ENCODE data around the gene PRPF40B. TPM values are rescaled to one million over a fixed set of nuclear protein-coding genes. Genes with fewer than 3 reads are reported as not detected.

Gene PRPF40B
- total RNA-seq, 2 experiments from 2014 or later, result 14.4 to 14.6 TPM

DNA sequence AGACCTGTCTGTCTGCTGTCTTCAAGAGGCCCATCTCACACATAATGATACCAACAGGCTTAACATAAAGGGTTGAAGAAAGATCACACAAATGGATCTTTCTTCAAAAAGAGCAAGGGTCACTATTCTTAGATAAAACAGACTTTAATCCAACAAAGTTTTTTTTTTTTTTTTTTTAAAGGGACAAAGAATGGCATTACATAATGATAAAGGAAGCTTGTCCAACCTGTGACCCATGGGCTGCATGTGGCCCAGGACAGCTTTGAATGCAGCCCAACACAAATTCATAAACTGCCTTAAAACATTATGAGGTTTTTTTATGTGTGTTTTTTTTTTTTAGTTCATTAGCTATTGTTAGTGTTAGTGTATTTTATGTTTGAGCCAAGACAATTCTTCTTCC is 11.2 kb upstream of the PRPF40B start:
- H3K36me3 Mint-ChIP-seq (ENCODE audit: low read depth), result peaks cover 5% of the 10 kb centered on the region
- CTCF ChIA-PET, result interaction anchor here (1.1 kb wide), 1 partner anchor 245 kb away, joined by 3 read pairs; the partner anchor contains the start of gene SPATS2
- ATAC-seq (no peak), DNase-seq (no peak)
- peaks cover 6% of the 10 kb centered on the region for H3K27me3 Mint-ChIP-seq (ENCODE audit: low read depth)
- POLR2A ChIA-PET, result no interaction called here
- H3K4me3 Mint-ChIP-seq, result no peak overlapping the region
- no peak overlapping the region for H3K27ac Mint-ChIP-seq
- H3K4me1 Mint-ChIP-seq (ENCODE audit: low read depth), result peaks cover 7% of the 10 kb centered on the region
- H3K9me3 Mint-ChIP-seq (ENCODE audit: insufficient read depth), result peaks cover 5% of the 10 kb centered on the region

- H3K4me1 Mint-ChIP-seq (ENCODE audit: low read depth), result peaks cover 7% of the 10 kb centered on the region
- ChIA-PET POLR2A (no interaction called here), CTCF (interaction anchor here (1.3 kb wide), 1 partner anchor 147 kb away, joined by 4 read pairs; no protein-coding TSS in a partner anchor)
- H3K27me3 Mint-ChIP-seq (ENCODE audit: low read depth), result peaks cover 21% of the 10 kb centered on the region
- DNase-seq (no peak), ATAC-seq (no peak)
- no peak overlapping the region for H3K4me3 Mint-ChIP-seq
- H3K27ac Mint-ChIP-seq, result no peak overlapping the region
- H3K36me3 Mint-ChIP-seq (ENCODE audit: low read depth), result peaks cover 2% of the 10 kb centered on the region
- no peaks in the 10 kb centered on the region for H3K9me3 Mint-ChIP-seq (ENCODE audit: insufficient read depth)
Observed at GRCh38 chr12:49615725-49616124, 7.6 kb upstream of the PRPF40B start.

DNA sequence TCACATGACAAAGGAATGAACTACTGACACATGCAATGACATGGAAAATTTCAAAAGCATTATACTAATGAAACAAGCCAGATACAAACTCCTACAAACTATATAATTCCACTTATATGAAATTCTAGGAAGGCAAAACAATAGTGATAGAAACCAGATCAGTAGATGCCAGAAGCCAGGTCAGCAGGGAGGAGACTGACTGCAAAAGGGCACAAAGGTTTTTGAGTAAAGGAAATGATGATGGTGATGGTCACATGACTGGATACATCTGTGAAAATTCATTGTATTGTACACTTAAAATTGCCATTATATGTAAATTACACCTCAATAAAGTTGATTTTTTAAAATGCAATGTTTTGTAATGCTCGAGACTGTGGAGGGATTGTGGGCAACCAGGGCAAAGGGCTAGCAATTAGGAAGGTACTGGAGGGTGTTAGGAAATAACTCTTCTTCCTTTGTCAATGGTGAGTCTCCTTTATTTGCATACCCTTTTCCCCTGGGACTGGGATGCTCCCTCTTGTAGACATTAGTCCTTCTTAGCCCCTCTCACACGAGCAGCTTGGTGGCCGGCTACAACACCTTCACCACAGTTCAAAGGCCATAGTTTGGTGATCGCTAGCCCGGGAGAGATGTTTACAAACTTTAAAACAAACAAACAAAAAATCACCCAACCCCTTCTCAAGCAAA is 6.7 kb upstream of the PRPF40B start:
- POLR2A ChIA-PET, result no interaction called here

DNA sequence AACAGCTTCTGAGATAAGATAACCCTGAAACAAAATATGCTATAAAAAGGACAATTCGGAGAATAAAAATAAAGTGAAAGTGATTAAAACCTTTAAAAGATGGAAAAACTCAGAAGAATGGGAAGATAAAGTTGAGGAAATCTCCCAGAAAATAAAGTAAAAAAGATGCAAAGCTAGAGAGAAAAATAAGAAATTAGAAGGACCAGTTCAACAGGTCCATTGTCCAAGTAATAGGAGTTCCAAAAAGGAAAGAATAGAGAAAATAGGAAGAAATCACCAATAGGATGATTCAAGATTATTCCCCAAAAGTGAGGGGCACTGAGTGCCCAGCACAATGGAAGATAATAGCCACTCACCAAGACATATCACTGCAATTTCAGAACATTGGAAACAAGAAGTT is 4.8 kb upstream of the PRPF40B start:
- no peaks in the 10 kb centered on the region for H3K9me3 Mint-ChIP-seq (ENCODE audit: insufficient read depth)
- H3K4me3 Mint-ChIP-seq, result no peak overlapping the region
- no peak for DNase-seq
- H3K4me1 Mint-ChIP-seq (ENCODE audit: low read depth), result peaks cover 26% of the 10 kb centered on the region
- peaks cover 2% of the 10 kb centered on the region for H3K36me3 Mint-ChIP-seq (ENCODE audit: low read depth)
- no peak for ATAC-seq
- H3K27me3 Mint-ChIP-seq (ENCODE audit: low read depth), result peaks cover 21% of the 10 kb centered on the region
- H3K27ac Mint-ChIP-seq, result no peak overlapping the region
- CTCF ChIA-PET, result interaction anchor here (0.6 to 2.0 kb wide), 4 partner anchors 38 to 261 kb away, joined by 3 to 6 read pairs (median 4); no protein-coding TSS in a partner anchor
- POLR2A ChIA-PET, result interaction anchor here (1.5 kb wide), 1 partner anchor 11 kb away, joined by 3 read pairs; no protein-coding TSS in a partner anchor

More for the DNA sequence above, 6.7 kb upstream of the PRPF40B start:
- H3K4me3 Mint-ChIP-seq, result no peak overlapping the region
- ATAC-seq, result no peak
- no peak for DNase-seq
- H3K27ac Mint-ChIP-seq, result no peak overlapping the region
- peaks cover 24% of the 10 kb centered on the region for H3K27me3 Mint-ChIP-seq (ENCODE audit: low read depth)
- CTCF ChIA-PET, result no interaction called here
- H3K36me3 Mint-ChIP-seq (ENCODE audit: low read depth), result peaks cover 2% of the 10 kb centered on the region
- H3K9me3 Mint-ChIP-seq (ENCODE audit: insufficient read depth), result no peaks in the 10 kb centered on the region
- peaks cover 17% of the 10 kb centered on the region for H3K4me1 Mint-ChIP-seq (ENCODE audit: low read depth)

GRCh38 chr12:49619286-49619685 is 4.1 kb upstream of the PRPF40B start:
- Mint-ChIP-seq H3K27me3 (ENCODE audit: low read depth) (peaks cover 21% of the 10 kb centered on the region), H3K27ac (no peak overlapping the region), H3K36me3 (ENCODE audit: low read depth) (peaks cover 2% of the 10 kb centered on the region), H3K9me3 (ENCODE audit: insufficient read depth) (no peaks in the 10 kb centered on the region), H3K4me3 (no peak overlapping the region), H3K4me1 (ENCODE audit: low read depth) (peaks cover 30% of the 10 kb centered on the region)
- ChIA-PET POLR2A (interaction anchor here (0.6 to 1.5 kb wide), 2 partner anchors 10 to 138 kb away, joined by 3 to 4 read pairs; no protein-coding TSS in a partner anchor), CTCF (interaction anchor here (1.2 to 2.0 kb wide), 4 partner anchors 18 to 261 kb away, joined by 3 to 6 read pairs (median 4); no protein-coding TSS in a partner anchor)
- DNase-seq (no peak), ATAC-seq (no peak)

- Mint-ChIP-seq H3K4me1 (ENCODE audit: low read depth) (peaks cover 30% of the 10 kb centered on the region), H3K27me3 (ENCODE audit: low read depth) (peaks cover 23% of the 10 kb centered on the region), H3K4me3 (peak overlapping the region; percentile 82), H3K27ac (peak overlapping the region; percentile 89), H3K9me3 (ENCODE audit: insufficient read depth) (no peaks in the 10 kb centered on the region), H3K36me3 (ENCODE audit: low read depth) (peaks cover 2% of the 10 kb centered on the region)
- CTCF ChIA-PET, result interaction anchor here (0.9 to 37.2 kb wide), 8 partner anchors 15 to 280 kb away, joined by 3 to 695 read pairs (median 20); partner anchors contain the start of genes FMNL3 and TMBIM6
- ATAC-seq, result peak; percentile 46
- POLR2A ChIA-PET, result interaction anchor here (0.9 to 1.7 kb wide), 5 partner anchors 14 to 358 kb away, joined by 3 to 9 read pairs (median 4); partner anchors contain the start of genes TMBIM6 and TROAP
- DNase-seq, result peak; percentile 24
Observed at GRCh38 chr12:49621651-49622500, 1.5 kb upstream of the PRPF40B start.

DNA sequence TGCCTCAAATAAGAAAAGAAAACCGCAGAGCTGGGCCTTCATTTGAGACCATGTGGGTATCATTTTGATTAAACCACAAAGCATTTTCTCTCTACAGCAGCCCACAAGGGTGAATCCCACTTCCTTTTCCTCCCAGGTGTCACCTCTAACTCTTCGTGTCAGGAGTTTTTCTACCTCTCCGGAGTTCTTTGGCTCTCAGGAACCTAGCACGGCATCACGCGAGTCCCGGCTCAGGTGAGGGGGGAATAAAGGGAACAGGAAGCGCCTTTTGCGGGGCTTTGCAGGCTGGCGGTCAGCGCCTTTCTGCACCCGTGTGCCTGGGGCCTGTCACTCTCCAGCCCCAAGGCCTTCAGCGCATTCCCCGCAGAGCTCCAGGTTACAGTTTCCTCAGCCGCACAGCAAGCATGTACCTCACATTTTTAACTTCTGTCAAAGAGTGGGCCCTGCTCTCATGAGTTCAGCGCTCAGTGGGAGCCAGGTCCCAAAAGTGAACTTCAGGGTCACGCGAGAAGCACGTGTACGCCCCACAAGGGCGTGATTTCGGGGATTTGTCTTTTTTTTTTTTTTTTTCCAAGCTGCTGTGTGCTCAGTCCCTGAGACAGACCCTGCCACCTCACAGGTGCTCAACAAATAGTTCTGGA is 740 bp upstream of the PRPF40B start:
- H3K4me1 Mint-ChIP-seq (ENCODE audit: low read depth), result peaks cover 29% of the 10 kb centered on the region
- peaks cover 2% of the 10 kb centered on the region for H3K36me3 Mint-ChIP-seq (ENCODE audit: low read depth)
- H3K4me3 Mint-ChIP-seq, result peak overlapping the region; percentile 82
- DNase-seq (peak; percentile 82), ATAC-seq (peak; percentile 56)
- ChIA-PET POLR2A (interaction anchor here (0.9 to 1.7 kb wide), 9 partner anchors 13 to 359 kb away, joined by 3 to 9 read pairs (median 3); partner anchors contain the start of genes TMBIM6 and TROAP), CTCF (interaction anchor here (0.7 to 37.2 kb wide), 14 partner anchors 14 to 383 kb away, joined by 3 to 695 read pairs (median 6); partner anchors contain the start of genes FMNL3 and TMBIM6)
- peaks cover 19% of the 10 kb centered on the region for H3K27me3 Mint-ChIP-seq (ENCODE audit: low read depth)
- H3K27ac Mint-ChIP-seq, result peak overlapping the region; percentile 89
- H3K9me3 Mint-ChIP-seq (ENCODE audit: insufficient read depth), result no peaks in the 10 kb centered on the region

GRCh38 chr12:49624921-49625577 is 1.7 kb downstream of the PRPF40B start:
- H3K27me3 Mint-ChIP-seq (ENCODE audit: low read depth), result peaks cover 8% of the 10 kb centered on the region
- no peaks in the 10 kb centered on the region for H3K36me3 Mint-ChIP-seq (ENCODE audit: low read depth)
- peaks cover 29% of the 10 kb centered on the region for H3K4me1 Mint-ChIP-seq (ENCODE audit: low read depth)
- ATAC-seq, result no peak
- peak overlapping the region; percentile 50 for H3K4me3 Mint-ChIP-seq
- CTCF ChIA-PET, result interaction anchor here (0.6 to 37.2 kb wide), 13 partner anchors 12 to 268 kb away, joined by 3 to 695 read pairs (median 7); partner anchors contain the start of genes FMNL3 and TMBIM6
- no peak for DNase-seq
- POLR2A ChIA-PET, result interaction anchor here (2.3 kb wide), 1 partner anchor 116 kb away, joined by 8 read pairs; the partner anchor contains the start of gene TMBIM6
- no peaks in the 10 kb centered on the region for H3K9me3 Mint-ChIP-seq (ENCODE audit: insufficient read depth)
- peak overlapping the region; percentile 54 for H3K27ac Mint-ChIP-seq

DNA sequence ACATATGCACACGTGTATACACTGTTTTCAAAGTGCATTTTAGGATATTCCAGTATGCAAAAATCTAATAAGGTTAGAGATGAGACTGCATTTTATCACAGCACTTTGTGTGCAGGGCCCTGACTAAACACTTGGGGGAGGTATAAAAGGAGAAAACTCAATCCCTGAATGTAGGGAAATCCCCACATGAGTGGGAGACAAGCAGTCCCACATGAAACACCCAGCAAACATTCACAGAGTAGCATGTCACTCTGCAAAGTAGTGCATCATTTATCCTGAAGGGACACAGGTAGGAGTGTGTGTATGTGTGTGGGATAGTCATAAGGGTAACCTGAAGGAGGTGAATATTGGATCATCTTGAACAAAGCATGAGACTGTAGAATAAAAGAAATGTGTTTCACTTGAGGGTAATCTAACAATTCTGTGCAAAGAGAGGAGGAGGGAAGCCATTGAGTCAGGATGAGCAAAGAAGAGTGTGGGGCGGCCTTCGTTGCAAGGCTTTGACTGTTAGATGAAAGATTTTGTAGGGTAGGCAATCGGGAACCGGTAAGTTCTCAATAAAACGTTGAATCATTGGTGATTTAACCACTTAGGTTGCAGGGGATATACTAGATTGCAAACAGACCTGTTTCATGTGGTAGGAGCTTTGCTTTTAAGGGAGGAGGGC is 2.9 kb downstream of the PRPF40B start:
- H3K4me3 Mint-ChIP-seq, result no peak overlapping the region
- H3K27ac Mint-ChIP-seq, result no peak overlapping the region
- H3K4me1 Mint-ChIP-seq (ENCODE audit: low read depth), result peaks cover 23% of the 10 kb centered on the region
- DNase-seq (no peak), ATAC-seq (no peak)
- peaks cover 6% of the 10 kb centered on the region for H3K27me3 Mint-ChIP-seq (ENCODE audit: low read depth)
- no peaks in the 10 kb centered on the region for H3K9me3 Mint-ChIP-seq (ENCODE audit: insufficient read depth)
- ChIA-PET POLR2A (no interaction called here), CTCF (interaction anchor here (0.6 to 37.2 kb wide), 7 partner anchors 11 to 260 kb away, joined by 3 to 695 read pairs (median 4); partner anchors contain the start of genes FMNL3, SPATS2 and TMBIM6)
- H3K36me3 Mint-ChIP-seq (ENCODE audit: low read depth), result no peaks in the 10 kb centered on the region

DNA sequence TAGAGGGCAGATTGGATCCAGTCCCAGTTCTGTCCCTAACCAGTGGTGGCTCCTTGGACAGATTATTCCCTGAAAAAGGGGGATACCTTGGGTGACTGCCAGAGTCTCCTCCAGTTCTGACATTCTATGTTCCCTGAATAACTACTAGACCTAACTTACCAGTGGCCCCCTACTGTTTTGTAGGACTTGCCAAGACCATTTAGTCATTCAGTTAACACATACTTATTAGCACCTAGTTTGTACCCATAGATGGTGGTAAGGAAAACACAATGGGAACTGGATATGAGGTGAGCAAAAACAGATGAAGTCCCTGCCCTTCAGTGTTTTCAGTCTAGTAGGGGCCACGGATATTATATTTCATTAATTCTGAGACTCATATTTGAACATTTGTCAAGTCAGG is 3.5 kb downstream of the PRPF40B start:
- ATAC-seq (no peak), DNase-seq (no peak)
- H3K9me3 Mint-ChIP-seq (ENCODE audit: insufficient read depth), result no peaks in the 10 kb centered on the region
- no peak overlapping the region for H3K27ac Mint-ChIP-seq
- no peaks in the 10 kb centered on the region for H3K36me3 Mint-ChIP-seq (ENCODE audit: low read depth)
- POLR2A ChIA-PET, result no interaction called here
- peaks cover 5% of the 10 kb centered on the region for H3K27me3 Mint-ChIP-seq (ENCODE audit: low read depth)
- H3K4me1 Mint-ChIP-seq (ENCODE audit: low read depth), result peaks cover 18% of the 10 kb centered on the region
- CTCF ChIA-PET, result interaction anchor here (1.0 to 37.2 kb wide), 5 partner anchors 10 to 260 kb away, joined by 3 to 695 read pairs (median 7); partner anchors contain the start of genes FMNL3 and SPATS2
- no peak overlapping the region for H3K4me3 Mint-ChIP-seq
